PC-9 (cell line): ENCODE results near the gene SLC22A15.

Source experiments
- CTCF ChIP-seq: fragments of 200-600 bp; sonication (generic); conservative IDR thresholded peaks from 2 replicates; pipeline ENCODE4 v1.6.1; 2017; ENCODE audit warnings: mixed run types, antibody characterized with exemption, mild to moderate bottlenecking, moderate library complexity
- EZH2 ChIP-seq: fragments of 200-600 bp; sonication (generic); IDR thresholded peaks from 2 replicates; pipeline ENCODE4 v1.8.0; 2017; ENCODE audit warnings: antibody characterized with exemption, low read depth

- TF ChIP-seq CTCF = no peak
- no peak for TF ChIP-seq EZH2
These were observed 59.9 kb downstream of the SLC22A15 start for GRCh38 chr1:116036255-116036654.
